ENCODE data around the gene ZNF653.

DNA sequence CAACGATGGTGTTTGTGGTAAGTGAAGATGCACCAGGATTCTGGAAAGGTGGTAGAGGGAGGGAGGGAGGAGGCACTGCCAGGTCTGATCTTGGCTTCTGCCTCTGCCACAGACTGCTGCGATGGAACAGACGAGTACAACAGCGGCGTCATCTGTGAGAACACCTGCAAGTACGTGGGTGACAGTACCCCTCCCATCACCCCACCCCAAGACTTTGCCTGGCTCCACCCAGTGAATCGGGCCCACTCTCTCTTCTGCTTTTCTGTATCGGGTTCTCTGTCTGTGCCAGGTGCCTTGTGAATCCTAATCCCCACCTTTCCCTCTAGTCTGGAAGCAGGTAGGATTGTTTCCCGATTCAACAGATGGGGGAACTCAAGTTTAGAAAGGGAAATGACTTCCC is 67.7 kb downstream of the ZNF653 start:
- TF ChIP-seq, protein P1, sequence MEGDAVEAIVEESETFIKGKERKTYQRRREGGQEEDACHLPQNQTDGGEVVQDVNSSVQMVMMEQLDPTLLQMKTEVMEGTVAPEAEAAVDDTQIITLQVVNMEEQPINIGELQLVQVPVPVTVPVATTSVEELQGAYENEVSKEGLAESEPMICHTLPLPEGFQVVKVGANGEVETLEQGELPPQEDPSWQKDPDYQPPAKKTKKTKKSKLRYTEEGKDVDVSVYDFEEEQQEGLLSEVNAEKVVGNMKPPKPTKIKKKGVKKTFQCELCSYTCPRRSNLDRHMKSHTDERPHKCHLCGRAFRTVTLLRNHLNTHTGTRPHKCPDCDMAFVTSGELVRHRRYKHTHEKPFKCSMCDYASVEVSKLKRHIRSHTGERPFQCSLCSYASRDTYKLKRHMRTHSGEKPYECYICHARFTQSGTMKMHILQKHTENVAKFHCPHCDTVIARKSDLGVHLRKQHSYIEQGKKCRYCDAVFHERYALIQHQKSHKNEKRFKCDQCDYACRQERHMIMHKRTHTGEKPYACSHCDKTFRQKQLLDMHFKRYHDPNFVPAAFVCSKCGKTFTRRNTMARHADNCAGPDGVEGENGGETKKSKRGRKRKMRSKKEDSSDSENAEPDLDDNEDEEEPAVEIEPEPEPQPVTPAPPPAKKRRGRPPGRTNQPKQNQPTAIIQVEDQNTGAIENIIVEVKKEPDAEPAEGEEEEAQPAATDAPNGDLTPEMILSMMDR (IDR thresholded peaks at IDR 0.05) = no peak
- no peak for TF ChIP-seq POLR2A (IDR thresholded peaks at IDR 0.05)
